Cardiac muscle cell (in vitro differentiated cells and primary cell): ENCODE data around the gene SNX20. TPM values are rescaled to one million over a fixed set of nuclear protein-coding genes. Genes with fewer than 3 reads are reported as not detected.

Experiments
- DNase-seq, 2 donors: peaks; one replicate each; pipeline versions ENCODE4 v3.0.0 to v3.0.0-alpha.2; 2010 to 2017; ENCODE audit warnings: low read depth in 1 of 2, low spot score in 1 of 2
- H3K27ac ChIP-seq: fragments of 200-600 bp; sonication (generic); 2 replicates; pipeline ENCODE4 v1.5.1; 2016
- H3K27me3 ChIP-seq: fragments of 200-600 bp; sonication (generic); 2 replicates; pipeline ENCODE4 v1.6.0; 2016; ENCODE audit warnings: control low read depth
- H3K36me3 ChIP-seq: fragments of 200-600 bp; sonication (generic); 2 replicates; pipeline ENCODE4 v1.5.1; 2016; ENCODE audit warnings: control low read depth
- H3K4me1 ChIP-seq: fragments of 200-600 bp; sonication (generic); 2 replicates; pipeline ENCODE4 v1.8.1; 2017; ENCODE audit warnings: low read depth, mild to moderate bottlenecking, mixed run types
- H3K4me3 ChIP-seq: fragments of 200-600 bp; sonication (generic); 2 replicates; pipeline ENCODE4 v1.5.1; 2016; ENCODE audit warnings: mild to moderate bottlenecking
- H3K9me3 ChIP-seq: fragments of 200-600 bp; sonication (generic); 2 replicates; pipeline ENCODE4 v1.5.1; 2017; ENCODE audit warnings: low read depth, mild to moderate bottlenecking, control low read depth
- polyA plus RNA-seq: library from polyadenylated mRNA; unstranded; fragments of >200 nt; fragmentation: Nextera tagmentation; extraction: Ambion mirVana; gene quantifications from 2 replicates; pipeline ENCODE4 v1.2.1, GENCODE V29; 2016
- total RNA-seq: library from RNA; depleted of rRNA; stranded (reverse); fragments of >200 nt; gene quantifications from 2 replicates; pipeline ENCODE4 v1.2.3, GENCODE V29; 2016
- TF ChIP-seq, protein P1 (sequence below): IDR thresholded peaks from 2 replicates; pipeline ENCODE4 v1.5.1; 2012; ENCODE audit warnings: low read depth, mild to moderate bottlenecking, low read length

Gene SNX20
- total and polyA plus RNA-seq, 2 experiments from 2014 or later: not detected

DNA sequence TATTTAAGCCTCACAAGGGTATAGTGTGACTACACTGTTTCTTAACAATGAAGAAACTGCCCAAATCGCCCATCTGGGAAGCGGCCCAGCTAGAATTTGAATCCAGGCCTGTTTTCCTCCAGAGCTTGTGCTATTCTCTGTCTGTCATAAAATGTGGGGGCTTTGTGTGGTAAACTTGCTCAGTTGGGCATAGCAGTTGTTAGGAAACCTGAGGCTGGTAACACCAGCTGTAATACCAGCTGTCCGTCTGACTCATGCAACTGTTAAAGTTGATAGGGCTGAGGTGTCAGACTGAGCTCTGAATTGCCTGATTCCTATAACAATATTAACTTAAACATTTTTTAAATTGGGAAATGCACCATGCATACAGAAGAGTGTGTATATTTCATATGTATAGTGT, 21.6 kb upstream of the SNX20 start:
- DNase-seq: no peak
- H3K27ac ChIP-seq: no peak overlapping the region
- H3K4me1 ChIP-seq: no peaks in the 10 kb centered on the region
- H3K9me3 ChIP-seq: no peaks in the 10 kb centered on the region
- H3K4me3 ChIP-seq: no peak overlapping the region
- H3K36me3 ChIP-seq: no peaks in the 10 kb centered on the region
- TF ChIP-seq, protein P1, sequence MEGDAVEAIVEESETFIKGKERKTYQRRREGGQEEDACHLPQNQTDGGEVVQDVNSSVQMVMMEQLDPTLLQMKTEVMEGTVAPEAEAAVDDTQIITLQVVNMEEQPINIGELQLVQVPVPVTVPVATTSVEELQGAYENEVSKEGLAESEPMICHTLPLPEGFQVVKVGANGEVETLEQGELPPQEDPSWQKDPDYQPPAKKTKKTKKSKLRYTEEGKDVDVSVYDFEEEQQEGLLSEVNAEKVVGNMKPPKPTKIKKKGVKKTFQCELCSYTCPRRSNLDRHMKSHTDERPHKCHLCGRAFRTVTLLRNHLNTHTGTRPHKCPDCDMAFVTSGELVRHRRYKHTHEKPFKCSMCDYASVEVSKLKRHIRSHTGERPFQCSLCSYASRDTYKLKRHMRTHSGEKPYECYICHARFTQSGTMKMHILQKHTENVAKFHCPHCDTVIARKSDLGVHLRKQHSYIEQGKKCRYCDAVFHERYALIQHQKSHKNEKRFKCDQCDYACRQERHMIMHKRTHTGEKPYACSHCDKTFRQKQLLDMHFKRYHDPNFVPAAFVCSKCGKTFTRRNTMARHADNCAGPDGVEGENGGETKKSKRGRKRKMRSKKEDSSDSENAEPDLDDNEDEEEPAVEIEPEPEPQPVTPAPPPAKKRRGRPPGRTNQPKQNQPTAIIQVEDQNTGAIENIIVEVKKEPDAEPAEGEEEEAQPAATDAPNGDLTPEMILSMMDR: no peak
- H3K27me3 ChIP-seq: no peaks in the 10 kb centered on the region

GRCh38 chr16:50699326-50700159, 18.4 kb upstream of the SNX20 start:
- DNase-seq: peak in 1 of 2 donors; percentile 64
- no peaks in the 10 kb centered on the region for H3K36me3 ChIP-seq
- H3K27me3 ChIP-seq: peaks cover 8% of the 10 kb centered on the region
- no peak overlapping the region for H3K4me3 ChIP-seq
- TF ChIP-seq, protein P1: no peak
- no peaks in the 10 kb centered on the region for H3K9me3 ChIP-seq
- no peak overlapping the region for H3K27ac ChIP-seq
- H3K4me1 ChIP-seq: no peaks in the 10 kb centered on the region

GRCh38 chr16:50697881-50698767, 17.0 kb upstream of the SNX20 start:
- peak in 1 of 2 donors; percentile 46 for DNase-seq
- Histone ChIP-seq H3K4me1 (no peaks in the 10 kb centered on the region), H3K9me3 (no peaks in the 10 kb centered on the region), H3K27ac (no peak overlapping the region), H3K36me3 (no peaks in the 10 kb centered on the region), H3K4me3 (no peak overlapping the region), H3K27me3 (peaks cover 22% of the 10 kb centered on the region)
- TF ChIP-seq, protein P1: no peak

- Histone ChIP-seq H3K36me3 (no peaks in the 10 kb centered on the region), H3K4me1 (no peaks in the 10 kb centered on the region), H3K4me3 (no peak overlapping the region), H3K27ac (no peak overlapping the region), H3K9me3 (no peaks in the 10 kb centered on the region), H3K27me3 (peaks cover 30% of the 10 kb centered on the region)
- TF ChIP-seq, protein P1: no peak
- DNase-seq: no peak
These were observed 16.3 kb upstream of the SNX20 start for GRCh38 chr16:50697421-50697715.

- no peak overlapping the region for H3K27ac ChIP-seq
- H3K27me3 ChIP-seq: peaks cover 36% of the 10 kb centered on the region
- H3K36me3 ChIP-seq: no peaks in the 10 kb centered on the region
- no peak overlapping the region for H3K4me3 ChIP-seq
- TF ChIP-seq, protein P1: no peak
- no peaks in the 10 kb centered on the region for H3K4me1 ChIP-seq
- no peaks in the 10 kb centered on the region for H3K9me3 ChIP-seq
- DNase-seq: peak in 1 of 2 donors; percentile 79
These were observed 15.7 kb upstream of the SNX20 start for GRCh38 chr16:50696575-50697420.
